Mucosa of rectum (tissue), 2 donors: Measurements from ENCODE around the gene LONP2.
A peak's percentile ranks its signal among the peaks of the same experiment; 100 is the strongest.
"Not testable (repeated sequence)": the region's sequence is repeated elsewhere in the genome, so short reads cannot be mapped to it uniquely, and the experiment has no call there.

ENCODE experiments used
- H3K27ac ChIP-seq, 2 donors: one replicate each; pipeline ENCODE4 v1.7.0; 2013; ENCODE audit warnings: inconsistent platforms in 2 of 2, low read depth in 2 of 2, low read length in 2 of 2
- H3K27me3 ChIP-seq, 2 donors: one replicate each; pipeline ENCODE4 v1.7.0; 2013; ENCODE audit warnings: low read length in 2 of 2; ENCODE audit not compliant: control insufficient read depth in 2 of 2, insufficient read depth in 2 of 2
- H3K36me3 ChIP-seq, 2 donors: one replicate each; pipeline ENCODE4 v1.7.0; 2013; ENCODE audit warnings: low read length in 2 of 2; ENCODE audit not compliant: control insufficient read depth in 2 of 2, insufficient read depth in 2 of 2
- H3K4me1 ChIP-seq, 2 donors: one replicate each; pipeline ENCODE4 v1.7.0; 2013; ENCODE audit warnings: low read length in 2 of 2, mild to moderate bottlenecking in 1 of 2; ENCODE audit not compliant: control insufficient read depth in 2 of 2, insufficient read depth in 2 of 2
- H3K4me3 ChIP-seq, 2 donors: one replicate each; pipeline ENCODE4 v1.7.0; 2013; ENCODE audit warnings: low read length in 2 of 2
- H3K9ac ChIP-seq, 2 donors: one replicate each; pipeline ENCODE4 v1.7.0; 2013; ENCODE audit warnings: low read length in 2 of 2, low read depth in 1 of 2, mild to moderate bottlenecking in 1 of 2
- H3K9me3 ChIP-seq, 2 donors: one replicate each; pipeline ENCODE4 v1.7.0; 2013; ENCODE audit warnings: low read length in 2 of 2; ENCODE audit not compliant: control insufficient read depth in 2 of 2
- donor health status: healthy.
- donor health status: Normal muscosa, but diverticular disease.

LONP2 gene

GRCh38 chr16:48372744-48373143 is 128.6 kb downstream of the LONP2 start:
- Histone ChIP-seq H3K27me3 (no peaks in the 10 kb centered on the region), H3K4me3 (no peak overlapping the region), H3K27ac (no peak overlapping the region), H3K4me1 (peaks cover 0 to 12% of the 10 kb centered on the region in 2 donors), H3K36me3 (no peaks in the 10 kb centered on the region), H3K9ac (no peak overlapping the region), H3K9me3 (no peaks in the 10 kb centered on the region)

- no peak overlapping the region for H3K27ac ChIP-seq
- no peaks in the 10 kb centered on the region for H3K27me3 ChIP-seq
- no peaks in the 10 kb centered on the region for H3K9me3 ChIP-seq
- H3K4me1 ChIP-seq, result peaks cover 0 to 12% of the 10 kb centered on the region in 2 donors
- no peaks in the 10 kb centered on the region for H3K36me3 ChIP-seq
- H3K9ac ChIP-seq, result no peak overlapping the region
- H3K4me3 ChIP-seq, result no peak overlapping the region
These were observed 129.3 kb downstream of the LONP2 start for GRCh38 chr16:48373258-48374029.

- no peaks in the 10 kb centered on the region for H3K27me3 ChIP-seq
- no peak overlapping the region for H3K9ac ChIP-seq
- peaks cover 3 to 12% of the 10 kb centered on the region in 2 donors for H3K4me1 ChIP-seq
- H3K27ac ChIP-seq, result no peak overlapping the region
- no peaks in the 10 kb centered on the region for H3K9me3 ChIP-seq
- H3K4me3 ChIP-seq, result no peak overlapping the region
- no peaks in the 10 kb centered on the region for H3K36me3 ChIP-seq
These were observed 130.2 kb downstream of the LONP2 start for GRCh38 chr16:48374255-48374654.

- H3K27me3 ChIP-seq, H3K27ac ChIP-seq, H3K4me3 ChIP-seq, H3K36me3 ChIP-seq, H3K9me3 ChIP-seq, H3K9ac ChIP-seq: not testable (repeated sequence)
- peaks cover 10 to 17% of the 10 kb centered on the region in 2 donors for H3K4me1 ChIP-seq
These were observed 133.2 kb downstream of the LONP2 start for GRCh38 chr16:48377301-48377700.

GRCh38 chr16:48378276-48378675 is 134.2 kb downstream of the LONP2 start:
- Histone ChIP-seq H3K27ac (no peak overlapping the region), H3K4me3 (no peak overlapping the region)

DNA sequence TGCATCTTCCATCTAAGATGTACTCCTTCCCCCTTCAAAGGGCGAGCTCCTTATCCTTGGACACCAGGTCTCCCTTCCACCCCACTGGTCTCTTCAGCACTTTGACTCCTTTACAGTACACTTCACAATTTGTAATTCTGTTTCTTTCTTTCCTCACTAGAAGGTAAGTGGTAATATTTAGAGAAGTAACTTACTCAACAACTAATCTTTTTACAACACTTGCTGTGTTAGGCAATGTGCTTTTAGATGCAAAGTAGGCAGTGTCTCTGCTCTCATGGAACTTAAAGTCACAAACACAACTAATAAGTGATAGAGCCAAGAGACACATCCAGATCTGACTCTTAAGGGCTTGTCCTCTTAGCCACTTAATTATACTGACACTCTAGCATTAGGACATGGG is 134.7 kb downstream of the LONP2 start:
- H3K9me3 ChIP-seq, result no peaks in the 10 kb centered on the region
- no peak overlapping the region for H3K9ac ChIP-seq
- H3K27ac ChIP-seq, result no peak overlapping the region
- no peaks in the 10 kb centered on the region for H3K36me3 ChIP-seq
- no peaks in the 10 kb centered on the region for H3K27me3 ChIP-seq
- H3K4me1 ChIP-seq, result peaks cover 13 to 25% of the 10 kb centered on the region in 2 donors
- no peak overlapping the region for H3K4me3 ChIP-seq

More at GRCh38 chr16:48378276-48378675, 134.2 kb downstream of the LONP2 start:
- no peaks in the 10 kb centered on the region for H3K36me3 ChIP-seq
- no peak overlapping the region for H3K9ac ChIP-seq
- H3K4me1 ChIP-seq, result peaks cover 10 to 23% of the 10 kb centered on the region in 2 donors
- no peaks in the 10 kb centered on the region for H3K9me3 ChIP-seq
- H3K27me3 ChIP-seq, result no peaks in the 10 kb centered on the region

DNA sequence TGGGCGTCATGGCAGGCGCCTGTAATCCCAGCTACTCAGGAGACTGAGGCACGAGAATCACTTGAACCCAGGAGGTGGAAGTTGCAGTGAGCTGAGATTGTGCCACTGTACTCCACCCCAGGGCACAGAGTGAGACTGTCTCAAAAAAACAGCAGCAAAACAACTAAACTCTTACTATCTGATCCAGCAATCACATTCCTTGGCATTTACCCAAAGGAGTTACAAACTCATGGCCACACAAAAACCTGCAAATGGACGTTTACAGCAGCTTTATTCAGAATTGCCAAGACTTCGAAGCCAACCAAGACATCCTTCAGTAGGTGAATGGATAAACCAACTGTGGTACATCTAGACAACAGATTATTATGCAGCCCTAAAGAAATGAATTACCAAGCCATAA is 137.1 kb downstream of the LONP2 start:
- Histone ChIP-seq H3K4me3 (no peak overlapping the region), H3K4me1 (peaks cover 16 to 17% of the 10 kb centered on the region in 2 donors), H3K27me3 (no peaks in the 10 kb centered on the region), H3K27ac (no peak overlapping the region), H3K9ac (no peak overlapping the region), H3K9me3 (no peaks in the 10 kb centered on the region), H3K36me3 (no peaks in the 10 kb centered on the region)

DNA sequence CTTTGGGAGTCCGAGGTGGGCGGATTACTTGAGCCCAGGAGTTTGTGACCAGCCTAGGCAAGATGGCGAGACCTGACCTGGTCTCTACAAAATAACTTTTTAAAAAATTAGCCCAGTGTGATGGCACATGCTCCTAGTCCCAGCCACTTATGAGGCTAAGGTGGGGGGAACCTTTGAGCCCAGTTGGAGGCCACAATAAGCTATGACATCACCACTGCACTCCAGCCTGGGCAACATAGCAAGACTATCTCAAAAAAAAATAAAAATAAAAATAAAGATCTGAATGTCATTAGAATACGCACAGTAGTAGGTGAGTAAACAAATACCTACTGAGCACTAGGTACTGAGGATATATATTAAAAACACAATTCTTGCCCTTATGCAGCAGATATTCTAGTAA is 138.0 kb downstream of the LONP2 start:
- Histone ChIP-seq H3K9ac (no peak overlapping the region), H3K4me1 (peaks cover 16 to 17% of the 10 kb centered on the region in 2 donors), H3K27me3 (no peaks in the 10 kb centered on the region), H3K36me3 (no peaks in the 10 kb centered on the region), H3K27ac (no peak overlapping the region), H3K4me3 (no peak overlapping the region), H3K9me3 (no peaks in the 10 kb centered on the region)

- H3K9me3 ChIP-seq, result no peaks in the 10 kb centered on the region
- peak overlapping the region; percentile 89 to 98 for H3K27ac ChIP-seq
- peak overlapping the region; percentile 76 to 96 for H3K4me3 ChIP-seq
- H3K36me3 ChIP-seq, result no peaks in the 10 kb centered on the region
- peaks cover 16 to 17% of the 10 kb centered on the region in 2 donors for H3K4me1 ChIP-seq
- H3K27me3 ChIP-seq, result no peaks in the 10 kb centered on the region
- peak overlapping the region; percentile 80 to 89 for H3K9ac ChIP-seq
These were observed 139.1 kb downstream of the LONP2 start for GRCh38 chr16:48383009-48383876.

GRCh38 chr16:48383877-48384519 is 139.9 kb downstream of the LONP2 start:
- Histone ChIP-seq H3K9ac (peak overlapping the region; percentile 80 to 89), H3K27ac (peak overlapping the region; percentile 89 to 98), H3K9me3 (no peaks in the 10 kb centered on the region), H3K4me3 (peak overlapping the region; percentile 76 to 96), H3K36me3 (no peaks in the 10 kb centered on the region), H3K4me1 (peaks cover 13 to 17% of the 10 kb centered on the region in 2 donors), H3K27me3 (no peaks in the 10 kb centered on the region)
